HCT116 (cell line): ENCODE data around the gene SPX. TPM values are rescaled to one million over a fixed set of nuclear protein-coding genes. Genes with fewer than 3 reads are reported as not detected.

Experiments used
- ATAC-seq: fragments of 200-7000 bp; cut with Tn5 transposase; 2 replicates; pipeline ENCODE4 v1.9.1; 2020; ENCODE audit warnings: mild to moderate bottlenecking, moderate library complexity
- BruUV-seq: library from RNA; stranded (reverse); fragments of 400-500 nt; replicated peaks from 2 replicates; lab custom pipeline; 2021; lab: Mats Ljungman, UMichigan
- CTCF ChIA-PET: fragments of 300-600 bp; sonication (Branson Sonifier 250); formaldehyde crosslinking; loops from one replicate; lab custom pipeline; 2021; ENCODE audit warnings: antibody characterized with exemption; lab: Charles Lee
- POLR2A ChIA-PET: fragments of 300-600, 350-600 bp; sonication (Branson Sonifier 250); formaldehyde crosslinking; loops from one replicate; lab custom pipeline; 2021; ENCODE audit warnings: antibody characterized with exemption; lab: Charles Lee
- RAD21 ChIA-PET, 2 experiments: fragments of 300-600 bp; sonication (Branson Sonifier 250); formaldehyde crosslinking; loops; one replicate each; lab custom pipeline; 2023; ENCODE audit warnings: low total read pairs in 2 of 2; ENCODE audit not compliant: uncharacterized antibody in 2 of 2, unreplicated experiment in 2 of 2, low non-redundant PET in 1 of 2; lab: Charles Lee
- DNase-seq: peaks from one replicate; pipeline ENCODE4 v3.0.0-alpha.2; 2010; ENCODE audit warnings: low read depth, low spot score
- H2AFZ ChIP-seq: fragments of 200-600 bp; shearing (Covaris generic), sonication (generic); 2 replicates; pipeline ENCODE4 v1.6.1; 2017; ENCODE audit warnings: low read depth, mixed run types, mixed read lengths, antibody characterized with exemption, low read length; ENCODE audit not compliant: poor library complexity, severe bottlenecking
- H3K27ac ChIP-seq: 2 replicates; pipeline ENCODE4 v1.5.1; 2012; ENCODE audit warnings: low read depth, low read length
- H3K27me3 ChIP-seq: fragments of 200-600 bp; sonication (generic); 2 replicates; pipeline ENCODE4 v1.6.1; 2016; ENCODE audit warnings: mixed run types, low read length, mixed read lengths; ENCODE audit not compliant: insufficient read depth
- H3K36me3 ChIP-seq, 2 experiments: fragments of 200-500 bp in 1 of 2; fragments of 200-600 bp in 1 of 2; sonication (Bioruptor generic) in 1 of 2; sonication (generic) in 1 of 2; 2 replicates each; pipeline versions ENCODE4 v1.5.1 to v1.6.1; 2014 to 2016; ENCODE audit warnings: low read length in 2 of 2, inconsistent platforms in 1 of 2, mixed read lengths in 1 of 2, mixed run types in 1 of 2; ENCODE audit not compliant: insufficient read depth in 2 of 2, control insufficient read depth in 1 of 2
- H3K4me1 ChIP-seq, 2 experiments: fragments of 200-600 bp in 1 of 2; sonication (generic) in 1 of 2; 2 replicates each; pipeline versions ENCODE4 v1.5.1 to v1.6.1; 2012 to 2017; ENCODE audit warnings: low read length in 2 of 2, inconsistent platforms in 1 of 2, mild to moderate bottlenecking in 1 of 2, mixed read lengths in 1 of 2, mixed run types in 1 of 2, moderate library complexity in 1 of 2; ENCODE audit not compliant: insufficient read depth in 2 of 2, control insufficient read depth in 1 of 2
- H3K4me2 ChIP-seq: fragments of 200-600 bp; sonication (generic); 2 replicates; pipeline ENCODE4 v1.6.1; 2017; ENCODE audit warnings: mixed run types, low read length, mixed read lengths
- H3K4me3 ChIP-seq, 2 experiments: fragments of 200-600 bp in 1 of 2; sonication (generic) in 1 of 2; replicated peaks in 1 of 2; 2 replicates each; pipeline ENCODE4 v1.5.1; 2011 to 2016; ENCODE audit warnings: low read length in 2 of 2, control low read depth in 1 of 2, low read depth in 1 of 2, mild to moderate bottlenecking in 1 of 2, mixed read lengths in 1 of 2, mixed run types in 1 of 2
- H3K79me2 ChIP-seq: fragments of 200-600 bp; sonication (generic); 2 replicates; pipeline ENCODE4 v1.6.1; 2017; ENCODE audit warnings: mild to moderate bottlenecking, mixed run types, low read length, moderate library complexity, mixed read lengths; ENCODE audit not compliant: insufficient read depth
- H3K9ac ChIP-seq: fragments of 200-600 bp; sonication (generic); 2 replicates; pipeline ENCODE4 v1.6.1; 2016; ENCODE audit warnings: low read length, mixed read lengths
- H3K9me2 ChIP-seq: fragments of 200-600 bp; sonication (generic), shearing (Covaris generic); 2 replicates; pipeline ENCODE4 v1.6.1; 2017; ENCODE audit warnings: mixed run types, mild to moderate bottlenecking, moderate library complexity; ENCODE audit not compliant: insufficient read depth
- H3K9me3 ChIP-seq, 2 experiments: fragments of 200-500 bp in 1 of 2; fragments of 200-600 bp in 1 of 2; sonication (Bioruptor generic) in 1 of 2; sonication (generic) in 1 of 2; 2 replicates each; pipeline ENCODE4 v1.6.1; 2014 to 2017; ENCODE audit warnings: low read length in 2 of 2, mixed read lengths in 2 of 2, inconsistent platforms in 1 of 2, low read depth in 1 of 2, mild to moderate bottlenecking in 1 of 2, mixed run types in 1 of 2, moderate library complexity in 1 of 2; ENCODE audit not compliant: control insufficient read depth in 1 of 2, insufficient read depth in 1 of 2
- H4K20me1 ChIP-seq: fragments of 200-600 bp; sonication (generic), shearing (Covaris generic); 2 replicates; pipeline ENCODE4 v1.6.1; 2017; ENCODE audit warnings: mixed run types, mild to moderate bottlenecking, moderate library complexity; ENCODE audit not compliant: insufficient read depth
- CBX3 ChIP-seq: IDR thresholded peaks from 2 replicates; pipeline ENCODE4 v1.6.1; 2012; ENCODE audit warnings: low read depth
- CEBPB ChIP-seq: IDR thresholded peaks from 2 replicates; pipeline ENCODE4 v1.6.1; 2012; ENCODE audit warnings: low read depth
- EGR1 ChIP-seq: IDR thresholded peaks from 2 replicates; pipeline ENCODE4 v1.6.1; 2012; ENCODE audit warnings: low read depth
- ELF1 ChIP-seq: IDR thresholded peaks from 2 replicates; pipeline ENCODE4 v1.6.1; 2012; ENCODE audit warnings: low read depth, borderline replicate concordance
- EZH2 ChIP-seq: fragments of 200-600 bp; sonication (generic); IDR thresholded peaks from 2 replicates; pipeline ENCODE4 v1.6.1; 2017; ENCODE audit warnings: antibody characterized with exemption, mixed run types
- EZH2phosphoT487 ChIP-seq: fragments of 200-600 bp; IDR thresholded peaks from 2 replicates; pipeline ENCODE4 v1.6.1; 2018; ENCODE audit warnings: antibody characterized with exemption, borderline replicate concordance
- FOSL1 ChIP-seq: IDR thresholded peaks from 2 replicates; pipeline ENCODE4 v1.6.1; 2012; ENCODE audit warnings: low read depth
- SP1 ChIP-seq: IDR thresholded peaks from 2 replicates; pipeline ENCODE4 v1.6.1; 2012; ENCODE audit warnings: low read depth
- YY1 ChIP-seq: IDR thresholded peaks from 2 replicates; pipeline ENCODE4 v1.6.1; 2011; ENCODE audit warnings: low read length, low read depth, moderate library complexity, mild to moderate bottlenecking; ENCODE audit not compliant: insufficient replicate concordance; ENCODE audit errors: extremely low read depth
- ZNF274 ChIP-seq: fragments of 200-500 bp; sonication (Bioruptor generic); IDR thresholded peaks from 2 replicates; pipeline ENCODE4 v1.6.1; 2014; ENCODE audit warnings: mild to moderate bottlenecking, low read depth, low read length, inconsistent platforms
- intact Hi-C: fragments of 100-400 bp; cut with micrococcal nuclease; formaldehyde crosslinking; loops from 2 replicates; pipeline ENCODE4 v1.10.0; 2022
- total RNA-seq: library from RNA; stranded (reverse); gene quantifications from one replicate; pipeline ENCODE4 v1.2.1, GENCODE V29; 2021; ENCODE audit not compliant: unreplicated experiment
- TF ChIP-seq, protein P1 (sequence below): IDR thresholded peaks from 2 replicates; pipeline ENCODE4 v1.6.1; 2012; ENCODE audit warnings: low read depth
- TF ChIP-seq, protein P2 (sequence below): IDR thresholded peaks from 2 replicates; pipeline ENCODE4 v1.6.1; 2012
- TF ChIP-seq, protein P3 (sequence below), 3 experiments: fragments of 200-600 bp in 1 of 3; sonication (generic) in 1 of 3; IDR thresholded peaks in 2 of 3; conservative IDR thresholded peaks in 1 of 3; 2 replicates each; pipeline ENCODE4 v1.5.1; 2012 to 2017; ENCODE audit warnings: low read depth in 2 of 3, low read length in 2 of 3, antibody characterized with exemption in 1 of 3, borderline replicate concordance in 1 of 3, control low read depth in 1 of 3, mild to moderate bottlenecking in 1 of 3, mixed read lengths in 1 of 3, mixed run types in 1 of 3, moderate library complexity in 1 of 3; ENCODE audit not compliant: insufficient read depth in 1 of 3

SPX gene
- total RNA-seq, 1 experiment from 2014 or later = 0.76 TPM

DNA sequence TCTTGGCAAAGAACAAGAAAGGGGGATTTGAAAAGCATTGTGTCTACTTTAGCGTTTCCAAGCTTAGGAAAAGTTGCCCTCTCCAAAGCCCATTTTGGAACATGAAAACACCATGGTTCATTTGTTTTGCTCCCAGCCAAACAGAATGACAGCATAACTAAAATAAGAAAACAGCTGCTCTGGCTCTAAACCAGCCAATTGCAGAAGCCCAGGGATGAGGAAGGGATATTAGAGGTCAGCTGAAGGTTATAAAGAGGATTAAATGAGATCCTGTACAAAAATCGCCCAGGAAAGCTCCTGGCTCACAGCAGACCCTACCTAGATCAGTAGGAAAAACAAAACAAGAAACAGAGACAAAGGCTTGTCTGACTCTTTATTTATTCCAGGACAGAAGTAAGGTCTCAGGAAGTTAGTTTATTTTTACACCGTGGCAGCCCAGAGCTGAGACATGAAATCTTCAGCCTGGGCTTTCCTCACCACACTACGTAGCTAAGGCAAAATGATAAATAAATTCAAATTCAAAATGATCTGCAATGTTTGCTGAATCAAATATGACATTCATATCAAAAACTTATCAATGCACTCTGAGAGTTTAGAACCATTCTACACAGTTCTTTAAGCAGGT lies 25.9 kb downstream of the SPX start (continued):
- TF ChIP-seq, protein P1, sequence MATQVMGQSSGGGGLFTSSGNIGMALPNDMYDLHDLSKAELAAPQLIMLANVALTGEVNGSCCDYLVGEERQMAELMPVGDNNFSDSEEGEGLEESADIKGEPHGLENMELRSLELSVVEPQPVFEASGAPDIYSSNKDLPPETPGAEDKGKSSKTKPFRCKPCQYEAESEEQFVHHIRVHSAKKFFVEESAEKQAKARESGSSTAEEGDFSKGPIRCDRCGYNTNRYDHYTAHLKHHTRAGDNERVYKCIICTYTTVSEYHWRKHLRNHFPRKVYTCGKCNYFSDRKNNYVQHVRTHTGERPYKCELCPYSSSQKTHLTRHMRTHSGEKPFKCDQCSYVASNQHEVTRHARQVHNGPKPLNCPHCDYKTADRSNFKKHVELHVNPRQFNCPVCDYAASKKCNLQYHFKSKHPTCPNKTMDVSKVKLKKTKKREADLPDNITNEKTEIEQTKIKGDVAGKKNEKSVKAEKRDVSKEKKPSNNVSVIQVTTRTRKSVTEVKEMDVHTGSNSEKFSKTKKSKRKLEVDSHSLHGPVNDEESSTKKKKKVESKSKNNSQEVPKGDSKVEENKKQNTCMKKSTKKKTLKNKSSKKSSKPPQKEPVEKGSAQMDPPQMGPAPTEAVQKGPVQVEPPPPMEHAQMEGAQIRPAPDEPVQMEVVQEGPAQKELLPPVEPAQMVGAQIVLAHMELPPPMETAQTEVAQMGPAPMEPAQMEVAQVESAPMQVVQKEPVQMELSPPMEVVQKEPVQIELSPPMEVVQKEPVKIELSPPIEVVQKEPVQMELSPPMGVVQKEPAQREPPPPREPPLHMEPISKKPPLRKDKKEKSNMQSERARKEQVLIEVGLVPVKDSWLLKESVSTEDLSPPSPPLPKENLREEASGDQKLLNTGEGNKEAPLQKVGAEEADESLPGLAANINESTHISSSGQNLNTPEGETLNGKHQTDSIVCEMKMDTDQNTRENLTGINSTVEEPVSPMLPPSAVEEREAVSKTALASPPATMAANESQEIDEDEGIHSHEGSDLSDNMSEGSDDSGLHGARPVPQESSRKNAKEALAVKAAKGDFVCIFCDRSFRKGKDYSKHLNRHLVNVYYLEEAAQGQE = no peak
- TF ChIP-seq EZH2 = no peak
- no peak for TF ChIP-seq SP1
- TF ChIP-seq EGR1 = no peak
- no peak for TF ChIP-seq YY1
- no peak for TF ChIP-seq CEBPB
- no peak for TF ChIP-seq CBX3
- no peak for TF ChIP-seq EZH2phosphoT487

DNA sequence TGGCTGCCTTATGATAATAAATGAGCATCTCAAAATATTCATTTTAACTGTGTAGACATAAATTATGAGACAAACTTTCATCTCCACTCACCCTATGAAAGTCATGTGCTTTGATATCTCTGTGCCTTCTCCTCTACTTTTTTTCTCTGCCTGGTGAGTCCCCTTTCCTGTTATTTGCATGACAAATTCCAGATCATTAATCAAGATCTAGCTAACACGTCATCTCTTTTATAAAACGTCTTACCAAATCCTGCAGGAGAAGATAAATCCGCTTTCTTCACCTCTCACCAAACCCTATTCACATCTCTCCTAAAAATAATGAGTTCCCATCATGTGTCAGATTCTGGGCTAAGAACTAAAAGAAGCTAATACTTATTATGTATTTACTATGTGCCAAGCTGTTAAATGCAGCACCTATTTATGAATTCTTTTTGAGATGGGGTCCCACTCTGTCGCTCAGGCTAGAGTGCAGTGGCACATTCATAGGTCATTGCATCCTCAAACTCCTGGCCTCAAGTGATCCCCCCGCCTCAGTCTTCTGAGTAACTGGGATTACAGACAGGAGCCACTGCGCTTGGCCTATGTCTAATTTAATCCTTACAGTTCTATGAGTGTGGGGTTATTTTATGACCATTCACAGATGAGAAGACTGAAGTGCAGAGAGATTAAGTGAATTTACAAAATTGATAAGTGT lies 26.7 kb downstream of the SPX start:
- Histone ChIP-seq H3K79me2 (no peaks in the 10 kb centered on the region), H3K27me3 (no peaks in the 10 kb centered on the region), H4K20me1 (no peaks in the 10 kb centered on the region), H3K9me2 (no peaks in the 10 kb centered on the region), H3K9ac (no peak overlapping the region), H3K4me1 (no peaks in the 10 kb centered on the region), H3K27ac (no peak overlapping the region), H3K9me3 (no peaks in the 10 kb centered on the region), H3K4me3 (no peak overlapping the region), H3K36me3 (no peaks in the 10 kb centered on the region), H2AFZ (no peak overlapping the region), H3K4me2 (no peak overlapping the region)
- ChIA-PET POLR2A (no interaction called here), CTCF (no interaction called here), RAD21 (no interaction called here)
- DNase-seq = no peak
- TF ChIP-seq, protein P2, sequence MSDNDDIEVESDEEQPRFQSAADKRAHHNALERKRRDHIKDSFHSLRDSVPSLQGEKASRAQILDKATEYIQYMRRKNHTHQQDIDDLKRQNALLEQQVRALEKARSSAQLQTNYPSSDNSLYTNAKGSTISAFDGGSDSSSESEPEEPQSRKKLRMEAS = no peak
- no peak for TF ChIP-seq ZNF274
- no peak for TF ChIP-seq ELF1
- TF ChIP-seq FOSL1 = no peak
- no peak for TF ChIP-seq YY1
- TF ChIP-seq, protein P3, sequence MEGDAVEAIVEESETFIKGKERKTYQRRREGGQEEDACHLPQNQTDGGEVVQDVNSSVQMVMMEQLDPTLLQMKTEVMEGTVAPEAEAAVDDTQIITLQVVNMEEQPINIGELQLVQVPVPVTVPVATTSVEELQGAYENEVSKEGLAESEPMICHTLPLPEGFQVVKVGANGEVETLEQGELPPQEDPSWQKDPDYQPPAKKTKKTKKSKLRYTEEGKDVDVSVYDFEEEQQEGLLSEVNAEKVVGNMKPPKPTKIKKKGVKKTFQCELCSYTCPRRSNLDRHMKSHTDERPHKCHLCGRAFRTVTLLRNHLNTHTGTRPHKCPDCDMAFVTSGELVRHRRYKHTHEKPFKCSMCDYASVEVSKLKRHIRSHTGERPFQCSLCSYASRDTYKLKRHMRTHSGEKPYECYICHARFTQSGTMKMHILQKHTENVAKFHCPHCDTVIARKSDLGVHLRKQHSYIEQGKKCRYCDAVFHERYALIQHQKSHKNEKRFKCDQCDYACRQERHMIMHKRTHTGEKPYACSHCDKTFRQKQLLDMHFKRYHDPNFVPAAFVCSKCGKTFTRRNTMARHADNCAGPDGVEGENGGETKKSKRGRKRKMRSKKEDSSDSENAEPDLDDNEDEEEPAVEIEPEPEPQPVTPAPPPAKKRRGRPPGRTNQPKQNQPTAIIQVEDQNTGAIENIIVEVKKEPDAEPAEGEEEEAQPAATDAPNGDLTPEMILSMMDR (IDR thresholded peaks at IDR 0.05 in 2 of 3, conservative IDR thresholded peaks at IDR 0.05 in 1 of 3; ENCODE audit: borderline replicate concordance in 1 of 3, insufficient read depth in 1 of 3, low read depth in 2 of 3, low read length in 2 of 3) = no peak
- no peak for TF ChIP-seq CBX3
- no TSS peak for BruUV-seq
- no peak for ATAC-seq
- intact Hi-C loops = no loop called here
